Stimulated activated CD4-positive, alpha-beta T cell treated with anti-CD3 and anti-CD28 coated beads, Interleukin-15, amount 100 ng/mL, for 1 hour (primary cell): ENCODE data around the gene SLC25A24.
"Not testable (repeated sequence)": the region's sequence is repeated elsewhere in the genome, so short reads cannot be mapped to it uniquely, and the experiment has no call there.

Experiments
- DNase-seq, 2 donors: peaks; one replicate each; pipeline ENCODE4 v3.0.0-alpha.2; 2020; ENCODE audit warnings: low read depth in 1 of 2, low spot score in 1 of 2

SLC25A24 gene

GRCh38 chr1:108199781-108200686 lies at the start of gene SLC25A24:
Gene SLC25A24, minus strand, starts transcription at chr1:108200343. Its CDS starts 205 bp downstream, at chr1:108200138.
- DNase-seq: peak; percentile 50 to 52

GRCh38 chr1:108243976-108244375 lies 43.8 kb upstream of the SLC25A24 start, which contains the start of gene NBPF4:
Gene NBPF4, minus strand, starts transcription at chr1:108244076. Its CDS starts 315 bp downstream, at chr1:108243761.
- DNase-seq: not testable (repeated sequence)

GRCh38 chr1:108239426-108239825 lies 39.3 kb upstream of the SLC25A24 start:
- not testable (repeated sequence) for DNase-seq

- DNase-seq: not testable (repeated sequence)
Observed at GRCh38 chr1:108235308-108235707, 35.2 kb upstream of the SLC25A24 start.

- DNase-seq: not testable (repeated sequence)
Observed at GRCh38 chr1:108232183-108232582, 32.0 kb upstream of the SLC25A24 start.

GRCh38 chr1:108229976-108230375 lies 29.8 kb upstream of the SLC25A24 start:
- DNase-seq: not testable (repeated sequence)

- DNase-seq: not testable (repeated sequence)
Observed at GRCh38 chr1:108227772-108228171, 27.6 kb upstream of the SLC25A24 start.

GRCh38 chr1:108226855-108227254 lies 26.7 kb upstream of the SLC25A24 start:
- not testable (repeated sequence) for DNase-seq

- not testable (repeated sequence) for DNase-seq
Observed at GRCh38 chr1:108223226-108223625, 23.1 kb upstream of the SLC25A24 start.

GRCh38 chr1:108217515-108218174 lies 17.5 kb upstream of the SLC25A24 start:
- DNase-seq: not testable (repeated sequence)

GRCh38 chr1:108217007-108217406 lies 16.9 kb upstream of the SLC25A24 start:
- not testable (repeated sequence) for DNase-seq

- DNase-seq: not testable (repeated sequence)
Observed at GRCh38 chr1:108216028-108216890, 16.1 kb upstream of the SLC25A24 start.

- DNase-seq: not testable (repeated sequence)
Observed at GRCh38 chr1:108214641-108215465, 14.7 kb upstream of the SLC25A24 start.

GRCh38 chr1:108211014-108211413 lies 10.9 kb upstream of the SLC25A24 start:
- no peak for DNase-seq

GRCh38 chr1:108209456-108210108 lies 9.4 kb upstream of the SLC25A24 start:
- no peak for DNase-seq

GRCh38 chr1:108208724-108209446 lies 8.7 kb upstream of the SLC25A24 start:
- DNase-seq: no peak

- DNase-seq: not testable (repeated sequence)
Observed at GRCh38 chr1:108203582-108203981, 3.4 kb upstream of the SLC25A24 start.

GRCh38 chr1:108201687-108202086 lies 1.5 kb upstream of the SLC25A24 start:
- no peak for DNase-seq

GRCh38 chr1:108200687-108201051 lies 526 bp upstream of the SLC25A24 start:
- no peak for DNase-seq
